Epithelial cell of proximal tubule (primary cell): ENCODE measurements around the gene TBC1D4. TPM values are rescaled to one million over a fixed set of nuclear protein-coding genes. Genes with fewer than 3 reads are reported as not detected.

ENCODE experiments used
- DNase-seq: peaks from one replicate; pipeline ENCODE4 v3.0.0-alpha.2; 2011; ENCODE audit warnings: low read depth
- H3K4me3 ChIP-seq: 2 replicates; pipeline ENCODE4 v1.5.1; 2011; ENCODE audit warnings: low read depth, mild to moderate bottlenecking, low read length
- total RNA-seq: library from RNA; depleted of rRNA; stranded (reverse); fragments of >200 nt; gene quantifications from 2 replicates; pipeline ENCODE4 v1.2.3, GENCODE V29; 2015
- TF ChIP-seq, protein P1 (sequence below): conservative IDR thresholded peaks from 2 replicates; pipeline ENCODE4 v1.5.1; 2012; ENCODE audit warnings: low read depth, mild to moderate bottlenecking, low read length

TBC1D4 gene
- total RNA-seq, 1 donor from 2014 or later: 20.9 TPM

DNA sequence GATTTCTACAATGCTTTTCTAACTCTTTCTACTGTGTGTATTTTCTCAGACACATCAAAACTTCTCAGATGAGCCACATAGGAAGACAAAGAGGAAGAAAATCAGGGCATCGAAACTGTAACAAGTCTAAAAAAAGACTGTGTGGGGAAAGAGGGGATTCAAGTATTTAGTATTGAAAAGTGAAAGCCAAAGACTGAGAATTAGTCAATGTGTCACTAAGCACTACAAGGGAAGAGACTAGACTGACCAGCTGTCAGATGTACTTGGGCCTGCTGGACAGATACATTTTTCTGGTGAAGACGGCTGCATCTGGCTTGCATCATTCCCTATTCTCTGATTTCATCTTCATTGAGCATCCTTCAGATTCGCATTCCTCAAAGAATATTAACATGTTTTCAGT, 30.3 kb upstream of the TBC1D4 start:
- H3K4me3 ChIP-seq: no peak overlapping the region
- TF ChIP-seq, protein P1, sequence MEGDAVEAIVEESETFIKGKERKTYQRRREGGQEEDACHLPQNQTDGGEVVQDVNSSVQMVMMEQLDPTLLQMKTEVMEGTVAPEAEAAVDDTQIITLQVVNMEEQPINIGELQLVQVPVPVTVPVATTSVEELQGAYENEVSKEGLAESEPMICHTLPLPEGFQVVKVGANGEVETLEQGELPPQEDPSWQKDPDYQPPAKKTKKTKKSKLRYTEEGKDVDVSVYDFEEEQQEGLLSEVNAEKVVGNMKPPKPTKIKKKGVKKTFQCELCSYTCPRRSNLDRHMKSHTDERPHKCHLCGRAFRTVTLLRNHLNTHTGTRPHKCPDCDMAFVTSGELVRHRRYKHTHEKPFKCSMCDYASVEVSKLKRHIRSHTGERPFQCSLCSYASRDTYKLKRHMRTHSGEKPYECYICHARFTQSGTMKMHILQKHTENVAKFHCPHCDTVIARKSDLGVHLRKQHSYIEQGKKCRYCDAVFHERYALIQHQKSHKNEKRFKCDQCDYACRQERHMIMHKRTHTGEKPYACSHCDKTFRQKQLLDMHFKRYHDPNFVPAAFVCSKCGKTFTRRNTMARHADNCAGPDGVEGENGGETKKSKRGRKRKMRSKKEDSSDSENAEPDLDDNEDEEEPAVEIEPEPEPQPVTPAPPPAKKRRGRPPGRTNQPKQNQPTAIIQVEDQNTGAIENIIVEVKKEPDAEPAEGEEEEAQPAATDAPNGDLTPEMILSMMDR: no peak
- DNase-seq: no peak

DNA sequence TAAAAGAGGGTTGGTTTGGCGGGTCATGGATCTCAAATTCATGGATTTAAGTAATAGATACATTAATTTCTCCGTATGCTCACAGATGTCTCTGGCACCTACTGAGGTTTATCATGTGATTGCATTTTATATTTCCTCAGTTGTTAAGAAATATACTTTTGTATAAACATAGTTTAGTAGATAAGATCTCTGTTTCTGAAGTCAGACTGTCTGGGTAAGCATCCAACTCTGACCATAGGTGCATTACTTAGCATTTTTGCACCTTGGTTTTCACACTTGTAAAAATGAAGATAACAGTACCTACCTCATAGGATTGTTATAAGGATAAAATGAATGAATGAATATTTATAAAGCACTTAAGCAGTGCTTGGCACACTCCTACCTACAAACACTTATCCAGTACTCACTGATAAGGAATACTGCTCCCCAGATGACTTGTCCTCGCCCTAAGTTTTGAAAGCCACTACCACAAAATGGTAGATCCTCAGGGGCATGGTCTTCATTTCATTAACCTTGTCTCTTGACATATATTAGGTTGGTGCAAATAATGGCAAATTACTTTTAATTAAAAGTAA, 29.2 kb upstream of the TBC1D4 start:
- TF ChIP-seq, protein P1: no peak
- H3K4me3 ChIP-seq: no peak overlapping the region
- DNase-seq: no peak

DNA sequence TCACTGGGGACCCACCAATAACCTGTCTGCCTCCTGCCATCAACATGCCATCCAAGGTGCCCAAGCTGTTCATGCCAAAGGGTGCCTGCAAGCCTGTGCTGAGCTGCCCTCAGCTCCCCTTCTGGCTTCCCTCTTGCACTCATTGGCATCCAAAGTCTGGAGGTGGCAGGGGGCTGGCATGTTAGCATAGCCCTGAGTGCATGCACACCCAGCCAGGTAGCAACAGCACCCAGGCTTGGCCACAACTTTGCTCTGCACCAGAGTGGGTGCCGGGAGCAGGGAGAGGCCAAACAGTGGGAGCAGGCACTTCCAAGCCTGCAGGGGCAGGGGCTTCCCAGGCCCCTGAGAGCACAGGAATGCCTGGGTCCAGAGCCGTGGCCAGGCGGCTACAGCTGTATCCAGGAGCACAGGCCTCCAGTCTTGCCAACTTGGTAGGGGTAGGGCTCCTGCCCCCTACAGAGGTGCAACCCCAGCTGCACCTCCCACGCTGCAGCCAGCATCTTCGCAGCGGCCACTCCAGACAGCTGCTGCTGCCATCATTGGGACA, 26.1 kb upstream of the TBC1D4 start:
- no peak for DNase-seq
- H3K4me3 ChIP-seq: no peak overlapping the region
- TF ChIP-seq, protein P1: no peak

DNA sequence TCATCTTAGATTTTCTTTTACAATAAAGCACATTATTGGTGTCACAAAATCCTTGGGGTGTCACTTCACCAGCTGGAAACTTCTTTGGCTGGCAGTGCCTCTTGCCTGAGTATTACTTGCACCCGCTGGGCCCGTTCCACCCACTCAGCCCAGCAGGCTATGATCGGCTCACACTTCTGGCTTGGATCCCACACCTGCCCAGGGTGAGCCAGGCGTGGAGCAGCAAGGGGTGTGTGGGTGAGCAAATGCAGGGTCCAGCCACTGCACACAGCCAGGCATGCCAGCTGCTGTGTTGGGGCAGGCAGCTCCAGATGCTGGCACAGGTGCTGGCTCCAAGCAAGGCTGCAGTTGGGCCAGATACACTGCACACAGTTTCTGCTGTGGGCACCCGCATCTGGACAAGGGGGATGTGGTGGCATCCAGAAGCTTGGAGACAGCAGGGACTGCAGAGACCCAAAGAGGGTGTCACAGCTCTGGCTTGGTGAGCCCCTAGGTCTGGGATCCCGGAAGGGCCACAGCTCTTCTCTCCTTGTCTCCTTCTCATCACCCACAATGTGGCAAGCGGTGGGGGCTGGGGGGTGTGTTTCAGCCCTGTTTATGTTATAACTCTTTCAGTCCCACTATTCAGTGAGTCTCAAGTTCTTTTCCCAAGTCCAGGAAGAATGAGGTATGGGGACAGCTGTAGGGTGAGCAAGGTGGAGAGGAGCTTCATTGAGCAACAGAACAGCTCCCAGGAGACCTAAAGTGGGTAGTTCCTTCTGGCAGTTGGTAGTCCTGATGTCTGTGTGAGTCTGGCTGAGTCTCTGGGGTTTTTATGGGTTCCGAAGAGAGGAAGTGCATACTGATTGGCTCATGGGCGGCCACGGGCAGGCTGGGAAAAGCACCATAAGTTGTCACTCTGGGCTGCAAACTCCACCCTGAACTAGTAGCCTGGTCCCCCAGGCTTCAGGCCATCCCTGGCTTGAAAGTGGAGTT, 25.3 kb upstream of the TBC1D4 start:
- H3K4me3 ChIP-seq: no peak overlapping the region
- TF ChIP-seq, protein P1: no peak
- DNase-seq: no peak

DNA sequence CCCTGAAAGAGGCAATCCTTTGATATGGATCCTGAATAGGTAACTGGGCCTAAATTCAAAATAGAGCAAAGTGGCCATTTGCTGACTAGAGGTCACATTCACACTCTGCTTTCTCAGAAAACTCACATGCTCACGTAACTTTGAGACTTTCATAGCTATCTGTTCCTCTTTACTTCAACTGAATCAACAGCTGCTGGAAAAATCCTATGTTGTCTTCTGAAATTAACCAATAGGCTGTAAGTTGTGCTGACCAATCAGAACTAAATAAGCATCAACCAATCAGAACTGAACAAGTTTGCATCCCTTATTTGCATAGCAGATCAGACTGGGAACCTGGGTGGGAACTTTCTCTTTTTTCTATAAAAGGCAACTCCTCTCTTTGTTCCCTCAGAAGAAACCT, 24.0 kb upstream of the TBC1D4 start:
- H3K4me3 ChIP-seq: no peak overlapping the region
- TF ChIP-seq, protein P1: no peak
- no peak for DNase-seq

DNA sequence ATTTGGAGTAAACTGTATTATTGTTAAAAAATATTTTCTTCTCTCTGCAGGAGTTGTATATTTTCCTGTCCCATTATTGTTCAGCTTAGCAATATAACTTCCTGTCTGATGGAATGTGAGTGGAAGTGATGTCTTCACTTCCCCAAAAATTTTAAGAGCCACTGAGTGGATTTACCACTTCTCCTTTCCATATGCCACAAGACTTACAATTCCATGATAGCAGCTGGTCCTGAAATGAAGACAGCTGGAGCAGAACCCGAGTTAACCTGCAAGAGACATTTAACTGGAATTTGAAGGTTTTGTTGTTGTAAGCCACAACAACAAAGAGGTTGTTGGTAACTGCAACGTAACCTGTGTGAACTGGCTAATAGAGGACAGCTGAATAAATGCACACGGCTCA, 23.4 kb upstream of the TBC1D4 start:
- TF ChIP-seq, protein P1: no peak
- DNase-seq: no peak
- H3K4me3 ChIP-seq: no peak overlapping the region
